ENCODE measurements around the gene RPRD2.

- TF ChIP-seq POLR2AphosphoS5 (IDR thresholded peaks at IDR 0.05; ENCODE audit: borderline replicate concordance, low read depth, low read length), result no peak
- no peak for TF ChIP-seq EZH2 (IDR thresholded peaks at IDR 0.05)
Observed at GRCh38 chr1:150444232-150444631, 80.3 kb downstream of the RPRD2 start.
